Measurements from ENCODE around the gene ZNRF1.
"Not testable (repeated sequence)": the region's sequence is repeated elsewhere in the genome, so short reads cannot be mapped to it uniquely, and the experiment has no call there.

DNA sequence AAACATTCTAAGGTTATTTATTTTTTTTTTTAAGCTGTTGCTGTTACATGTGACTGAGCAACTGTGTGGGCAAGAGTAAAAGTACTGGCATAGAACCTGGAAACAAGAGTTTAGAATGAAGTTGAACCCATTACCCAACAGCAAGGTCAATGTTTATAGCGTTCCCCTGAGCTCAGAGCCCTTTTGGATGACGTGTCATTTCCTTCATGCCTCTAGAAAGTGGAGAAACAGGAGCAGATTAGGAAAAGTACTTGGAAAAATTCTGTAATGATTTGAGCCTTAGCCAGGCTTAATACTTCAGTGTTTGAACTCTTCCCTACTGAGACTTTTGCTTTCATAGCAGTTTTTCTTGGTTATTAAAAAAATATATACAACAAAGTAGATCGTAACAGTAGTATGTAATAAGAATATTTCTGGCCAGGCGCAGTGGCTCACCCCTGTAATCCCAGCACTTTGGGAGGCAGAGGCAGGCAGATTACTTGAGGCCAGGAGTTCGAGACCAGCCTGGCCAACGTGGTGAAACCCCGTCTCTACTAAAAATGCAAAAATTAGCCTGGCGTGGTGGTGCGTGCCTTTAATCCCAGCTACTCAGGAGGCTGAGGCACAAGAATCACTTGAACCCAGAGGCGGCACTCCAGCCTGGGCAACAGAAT, 27.5 kb downstream of the ZNRF1 start:
- not testable (repeated sequence) for TF ChIP-seq PPARA (CRISPR knock-in tag; IDR thresholded peaks at IDR 0.05; ENCODE audit: borderline replicate concordance); RARB (CRISPR knock-in tag; IDR thresholded peaks at IDR 0.05); CSDC2 (CRISPR knock-in tag; IDR thresholded peaks at IDR 0.05); OSR1 (CRISPR knock-in tag; IDR thresholded peaks at IDR 0.05); ARNTL (CRISPR knock-in tag; IDR thresholded peaks at IDR 0.05; ENCODE audit: borderline replicate concordance, low read depth); SNAI2 (CRISPR knock-in tag; IDR thresholded peaks at IDR 0.05)
- TF ChIP-seq, protein P1, sequence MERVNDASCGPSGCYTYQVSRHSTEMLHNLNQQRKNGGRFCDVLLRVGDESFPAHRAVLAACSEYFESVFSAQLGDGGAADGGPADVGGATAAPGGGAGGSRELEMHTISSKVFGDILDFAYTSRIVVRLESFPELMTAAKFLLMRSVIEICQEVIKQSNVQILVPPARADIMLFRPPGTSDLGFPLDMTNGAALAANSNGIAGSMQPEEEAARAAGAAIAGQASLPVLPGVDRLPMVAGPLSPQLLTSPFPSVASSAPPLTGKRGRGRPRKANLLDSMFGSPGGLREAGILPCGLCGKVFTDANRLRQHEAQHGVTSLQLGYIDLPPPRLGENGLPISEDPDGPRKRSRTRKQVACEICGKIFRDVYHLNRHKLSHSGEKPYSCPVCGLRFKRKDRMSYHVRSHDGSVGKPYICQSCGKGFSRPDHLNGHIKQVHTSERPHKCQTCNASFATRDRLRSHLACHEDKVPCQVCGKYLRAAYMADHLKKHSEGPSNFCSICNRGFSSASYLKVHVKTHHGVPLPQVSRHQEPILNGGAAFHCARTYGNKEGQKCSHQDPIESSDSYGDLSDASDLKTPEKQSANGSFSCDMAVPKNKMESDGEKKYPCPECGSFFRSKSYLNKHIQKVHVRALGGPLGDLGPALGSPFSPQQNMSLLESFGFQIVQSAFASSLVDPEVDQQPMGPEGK (CRISPR knock-in tag; IDR thresholded peaks at IDR 0.05; ENCODE audit: borderline replicate concordance), result not testable (repeated sequence)
- TF ChIP-seq, protein P2, sequence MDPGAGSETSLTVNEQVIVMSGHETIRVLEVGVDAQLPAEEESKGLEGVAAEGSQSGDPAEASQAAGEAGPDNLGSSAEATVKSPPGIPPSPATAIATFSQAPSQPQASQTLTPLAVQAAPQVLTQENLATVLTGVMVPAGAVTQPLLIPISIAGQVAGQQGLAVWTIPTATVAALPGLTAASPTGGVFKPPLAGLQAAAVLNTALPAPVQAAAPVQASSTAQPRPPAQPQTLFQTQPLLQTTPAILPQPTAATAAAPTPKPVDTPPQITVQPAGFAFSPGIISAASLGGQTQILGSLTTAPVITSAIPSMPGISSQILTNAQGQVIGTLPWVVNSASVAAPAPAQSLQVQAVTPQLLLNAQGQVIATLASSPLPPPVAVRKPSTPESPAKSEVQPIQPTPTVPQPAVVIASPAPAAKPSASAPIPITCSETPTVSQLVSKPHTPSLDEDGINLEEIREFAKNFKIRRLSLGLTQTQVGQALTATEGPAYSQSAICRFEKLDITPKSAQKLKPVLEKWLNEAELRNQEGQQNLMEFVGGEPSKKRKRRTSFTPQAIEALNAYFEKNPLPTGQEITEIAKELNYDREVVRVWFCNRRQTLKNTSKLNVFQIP (CRISPR knock-in tag; IDR thresholded peaks at IDR 0.05; ENCODE audit: borderline replicate concordance, low read depth), result not testable (repeated sequence)
- TF ChIP-seq, protein P3, sequence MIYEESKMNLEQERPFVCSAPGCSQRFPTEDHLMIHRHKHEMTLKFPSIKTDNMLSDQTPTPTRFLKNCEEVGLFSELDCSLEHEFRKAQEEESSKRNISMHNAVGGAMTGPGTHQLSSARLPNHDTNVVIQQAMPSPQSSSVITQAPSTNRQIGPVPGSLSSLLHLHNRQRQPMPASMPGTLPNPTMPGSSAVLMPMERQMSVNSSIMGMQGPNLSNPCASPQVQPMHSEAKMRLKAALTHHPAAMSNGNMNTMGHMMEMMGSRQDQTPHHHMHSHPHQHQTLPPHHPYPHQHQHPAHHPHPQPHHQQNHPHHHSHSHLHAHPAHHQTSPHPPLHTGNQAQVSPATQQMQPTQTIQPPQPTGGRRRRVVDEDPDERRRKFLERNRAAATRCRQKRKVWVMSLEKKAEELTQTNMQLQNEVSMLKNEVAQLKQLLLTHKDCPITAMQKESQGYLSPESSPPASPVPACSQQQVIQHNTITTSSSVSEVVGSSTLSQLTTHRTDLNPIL (CRISPR knock-in tag; IDR thresholded peaks at IDR 0.05; ENCODE audit: low read depth), result not testable (repeated sequence)
- TF ChIP-seq, protein P4, sequence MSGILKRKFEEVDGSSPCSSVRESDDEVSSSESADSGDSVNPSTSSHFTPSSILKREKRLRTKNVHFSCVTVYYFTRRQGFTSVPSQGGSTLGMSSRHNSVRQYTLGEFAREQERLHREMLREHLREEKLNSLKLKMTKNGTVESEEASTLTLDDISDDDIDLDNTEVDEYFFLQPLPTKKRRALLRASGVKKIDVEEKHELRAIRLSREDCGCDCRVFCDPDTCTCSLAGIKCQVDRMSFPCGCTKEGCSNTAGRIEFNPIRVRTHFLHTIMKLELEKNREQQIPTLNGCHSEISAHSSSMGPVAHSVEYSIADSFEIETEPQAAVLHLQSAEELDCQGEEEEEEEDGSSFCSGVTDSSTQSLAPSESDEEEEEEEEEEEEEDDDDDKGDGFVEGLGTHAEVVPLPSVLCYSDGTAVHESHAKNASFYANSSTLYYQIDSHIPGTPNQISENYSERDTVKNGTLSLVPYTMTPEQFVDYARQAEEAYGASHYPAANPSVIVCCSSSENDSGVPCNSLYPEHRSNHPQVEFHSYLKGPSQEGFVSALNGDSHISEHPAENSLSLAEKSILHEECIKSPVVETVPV (CRISPR knock-in tag; IDR thresholded peaks at IDR 0.05), result not testable (repeated sequence)

Measured in SK-N-SH treated with all-trans-retinoic acid at 6 μM for 48 hours (cell line).